Chondrocyte (in vitro differentiated cells): ENCODE measurements around the gene ABI3. TPM values are rescaled to one million over a fixed set of nuclear protein-coding genes. Genes with fewer than 3 reads are reported as not detected.

Source experiments
- DNase-seq: peaks from one replicate; pipeline ENCODE4 v3.0.0; 2021; ENCODE audit warnings: mixed read lengths, low spot score
- H3K27ac Mint-ChIP-seq: one replicate; pipeline ENCODE4 v1.8.0; 2021; ENCODE audit warnings: mild to moderate bottlenecking, moderate library complexity, mixed read lengths; ENCODE audit not compliant: unreplicated experiment
- H3K27me3 Mint-ChIP-seq: 2 replicates; pipeline ENCODE4 v1.8.0; 2021; ENCODE audit warnings: low read depth, mixed read lengths
- H3K36me3 Mint-ChIP-seq: 2 replicates; pipeline ENCODE4 v1.8.0; 2021; ENCODE audit warnings: low read depth, mixed read lengths
- H3K4me1 Mint-ChIP-seq: 2 replicates; pipeline ENCODE4 v1.8.0; 2021; ENCODE audit warnings: low read depth, mild to moderate bottlenecking, mixed read lengths
- H3K4me3 Mint-ChIP-seq: one replicate; pipeline ENCODE4 v1.8.0; 2021; ENCODE audit warnings: mild to moderate bottlenecking, moderate library complexity, mixed read lengths; ENCODE audit not compliant: unreplicated experiment
- H3K9me3 Mint-ChIP-seq: 2 replicates; pipeline ENCODE4 v1.8.0; 2021; ENCODE audit warnings: low read depth, mixed read lengths
- total RNA-seq: library from RNA; stranded (reverse); gene quantifications from 3 replicates; pipeline ENCODE4 v1.2.1, GENCODE V29; 2021
- TF ChIP-seq, protein P1 (sequence below): fragments of 200-600 bp; sonication (generic); IDR thresholded peaks from 2 replicates; pipeline ENCODE4 v1.5.0; 2021; ENCODE audit warnings: antibody characterized with exemption, mild to moderate bottlenecking, moderate library complexity

ABI3 gene
- total RNA-seq, 1 donor from 2014 or later = not detected

DNA sequence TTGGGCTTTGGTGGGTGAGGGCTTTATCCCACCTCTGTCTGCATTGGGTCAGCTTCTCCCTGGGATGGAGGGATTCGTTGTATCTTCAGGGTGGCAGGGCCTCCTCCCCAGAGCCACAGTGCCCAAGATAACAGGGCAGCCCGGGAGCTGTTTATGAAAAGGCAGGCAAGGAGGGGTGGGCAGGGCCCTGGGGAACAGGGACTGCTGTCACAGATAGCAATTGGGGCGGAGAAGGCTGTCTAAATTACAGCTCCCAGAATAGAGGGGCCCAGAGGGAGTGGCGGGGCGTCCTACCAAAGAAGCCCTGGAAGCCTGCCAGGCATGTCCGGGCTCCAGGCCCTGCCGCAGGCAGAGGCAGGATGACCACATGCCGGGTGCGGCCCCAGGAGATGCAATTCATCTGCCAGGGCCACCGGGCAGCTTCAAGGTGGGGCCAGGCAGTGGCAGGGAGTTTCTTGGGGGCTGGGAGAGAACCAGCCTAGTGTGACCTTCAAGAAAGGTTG is 38.8 kb downstream of the ABI3 start:
- no peak for DNase-seq
- H3K4me3 Mint-ChIP-seq = no peak overlapping the region
- TF ChIP-seq, protein P1, sequence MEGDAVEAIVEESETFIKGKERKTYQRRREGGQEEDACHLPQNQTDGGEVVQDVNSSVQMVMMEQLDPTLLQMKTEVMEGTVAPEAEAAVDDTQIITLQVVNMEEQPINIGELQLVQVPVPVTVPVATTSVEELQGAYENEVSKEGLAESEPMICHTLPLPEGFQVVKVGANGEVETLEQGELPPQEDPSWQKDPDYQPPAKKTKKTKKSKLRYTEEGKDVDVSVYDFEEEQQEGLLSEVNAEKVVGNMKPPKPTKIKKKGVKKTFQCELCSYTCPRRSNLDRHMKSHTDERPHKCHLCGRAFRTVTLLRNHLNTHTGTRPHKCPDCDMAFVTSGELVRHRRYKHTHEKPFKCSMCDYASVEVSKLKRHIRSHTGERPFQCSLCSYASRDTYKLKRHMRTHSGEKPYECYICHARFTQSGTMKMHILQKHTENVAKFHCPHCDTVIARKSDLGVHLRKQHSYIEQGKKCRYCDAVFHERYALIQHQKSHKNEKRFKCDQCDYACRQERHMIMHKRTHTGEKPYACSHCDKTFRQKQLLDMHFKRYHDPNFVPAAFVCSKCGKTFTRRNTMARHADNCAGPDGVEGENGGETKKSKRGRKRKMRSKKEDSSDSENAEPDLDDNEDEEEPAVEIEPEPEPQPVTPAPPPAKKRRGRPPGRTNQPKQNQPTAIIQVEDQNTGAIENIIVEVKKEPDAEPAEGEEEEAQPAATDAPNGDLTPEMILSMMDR = no peak
- H3K9me3 Mint-ChIP-seq = no peaks in the 10 kb centered on the region
- no peaks in the 10 kb centered on the region for H3K36me3 Mint-ChIP-seq
- peak overlapping the region; percentile 49 for H3K27ac Mint-ChIP-seq
- H3K4me1 Mint-ChIP-seq = peaks cover 11% of the 10 kb centered on the region
- H3K27me3 Mint-ChIP-seq = peaks cover 2% of the 10 kb centered on the region

DNA sequence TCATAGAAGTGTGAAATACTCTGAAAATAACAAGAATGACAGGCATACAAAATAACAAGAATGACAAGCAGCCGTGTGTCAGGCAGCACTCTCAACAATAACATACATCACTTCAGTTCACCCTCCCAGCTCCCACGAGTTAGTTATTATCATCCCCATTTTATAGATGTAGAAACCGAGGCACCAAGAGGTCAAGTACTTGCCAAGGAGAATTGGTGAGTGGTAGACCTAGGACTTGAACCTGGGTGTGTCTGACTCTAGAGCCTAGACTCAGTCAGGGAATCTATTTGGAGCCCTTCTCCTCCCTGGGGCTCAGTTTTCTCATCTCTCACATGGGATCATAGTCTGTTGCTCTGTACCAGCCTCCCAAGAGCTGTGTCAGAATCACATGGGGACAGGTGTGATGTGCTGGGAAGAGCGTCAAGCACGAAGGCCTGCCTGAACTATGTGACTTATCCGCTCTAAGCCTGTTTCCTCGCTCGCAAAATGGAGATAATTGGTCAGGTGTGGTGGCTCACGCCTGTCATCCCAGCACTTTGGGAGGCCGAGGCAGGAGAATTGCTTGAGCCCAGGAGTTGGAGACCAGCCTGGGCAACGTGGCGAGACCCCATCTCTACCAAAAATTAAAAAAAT is 39.5 kb downstream of the ABI3 start:
- Mint-ChIP-seq H3K36me3 (no peaks in the 10 kb centered on the region), H3K9me3 (no peaks in the 10 kb centered on the region), H3K4me3 (no peak overlapping the region), H3K27ac (no peak overlapping the region), H3K4me1 (peaks cover 11% of the 10 kb centered on the region), H3K27me3 (peaks cover 2% of the 10 kb centered on the region)
- DNase-seq = no peak
- TF ChIP-seq, protein P1 = no peak

- no peak for DNase-seq
- H3K27me3 Mint-ChIP-seq = no peaks in the 10 kb centered on the region
- TF ChIP-seq, protein P1 = no peak
- H3K4me1 Mint-ChIP-seq = peaks cover 11% of the 10 kb centered on the region
- H3K36me3 Mint-ChIP-seq = no peaks in the 10 kb centered on the region
- H3K9me3 Mint-ChIP-seq = no peaks in the 10 kb centered on the region
- no peak overlapping the region for H3K4me3 Mint-ChIP-seq
- no peak overlapping the region for H3K27ac Mint-ChIP-seq
Observed at GRCh38 chr17:49252148-49252695, 41.7 kb downstream of the ABI3 start.

- Mint-ChIP-seq H3K9me3 (no peaks in the 10 kb centered on the region), H3K36me3 (no peaks in the 10 kb centered on the region), H3K4me3 (no peak overlapping the region), H3K27ac (no peak overlapping the region), H3K27me3 (no peaks in the 10 kb centered on the region), H3K4me1 (peaks cover 11% of the 10 kb centered on the region)
- TF ChIP-seq, protein P1 = no peak
- DNase-seq = no peak
Observed at GRCh38 chr17:49254066-49254465, 43.6 kb downstream of the ABI3 start.

GRCh38 chr17:49255125-49255524 is 44.6 kb downstream of the ABI3 start:
- Mint-ChIP-seq H3K27ac (no peak overlapping the region), H3K36me3 (no peaks in the 10 kb centered on the region), H3K4me1 (peaks cover 4% of the 10 kb centered on the region), H3K27me3 (no peaks in the 10 kb centered on the region), H3K9me3 (no peaks in the 10 kb centered on the region), H3K4me3 (no peak overlapping the region)
- TF ChIP-seq, protein P1 = no peak
- no peak for DNase-seq
